ENCODE results near the gene RNU6-1.

- TF ChIP-seq EP300 (IDR thresholded peaks at IDR 0.05) (no peak), CTCF (IDR thresholded peaks at IDR 0.05) (no peak), POLR2AphosphoS5 (IDR thresholded peaks at IDR 0.05) (no peak)
Observed at GRCh38 chr15:67816668-67817067, 23.2 kb downstream of the RNU6-1 start.

Data from sigmoid colon (tissue), 4 donors.